Testis (tissue), 2 donors: ENCODE data around the gene ABCC11.

ENCODE experiments used
- CTCF ChIP-seq, 3 experiments: fragments of 450-650 bp in 2 of 3; fragments of 200-600 bp in 1 of 3; sonication (generic) in 1 of 3; IDR thresholded peaks; one replicate each; pipeline ENCODE4 v1.5.1; 2016 to 2019; ENCODE audit warnings: antibody characterized with exemption in 3 of 3, mild to moderate bottlenecking in 2 of 3, moderate library complexity in 1 of 3
- POLR2A ChIP-seq: fragments of 450-650 bp; IDR thresholded peaks from one replicate; pipeline ENCODE4 v1.6.1; 2017; ENCODE audit warnings: antibody characterized with exemption, mild to moderate bottlenecking, moderate library complexity

- TF ChIP-seq CTCF (IDR thresholded peaks at IDR 0.05) (no peak), POLR2A (no peak)
These were observed 106.5 kb downstream of the ABCC11 start for GRCh38 chr16:48140821-48141220.
